Measurements from ENCODE around the gene SOX8.

GRCh38 chr16:1026057-1026783 is 44.6 kb downstream of the SOX8 start:
- no peak for TF ChIP-seq CTCF (IDR thresholded peaks at IDR 0.05; ENCODE audit: poor library complexity, severe bottlenecking)
- TF ChIP-seq RAD21 (conservative IDR thresholded peaks at IDR 0.05), result no peak
- TF ChIP-seq POLR2AphosphoS5 (IDR thresholded peaks at IDR 0.05), result no peak

Data from neural cell (in vitro differentiated cells).